C4-2B (cell line): ENCODE measurements around the gene PCIF1.

Experiments
- CTCF ChIP-seq: fragments of 450-650 bp; conservative IDR thresholded peaks from 2 replicates; pipeline ENCODE4 v1.5.1; 2017; ENCODE audit warnings: mild to moderate bottlenecking
- ZFX ChIP-seq: fragments of 450-650 bp; IDR thresholded peaks from 2 replicates; pipeline ENCODE4 v1.6.1; 2017

GRCh38 chr20:45938727-45939438, 4.4 kb downstream of the PCIF1 start:
- TF ChIP-seq CTCF (no peak), ZFX (no peak)
